H1 (cell line): ENCODE measurements around the gene TRPM1. TPM values are rescaled to one million over a fixed set of nuclear protein-coding genes. Genes with fewer than 3 reads are reported as not detected.

Source experiments
- BACH1 ChIP-seq: IDR thresholded peaks from 2 replicates; pipeline ENCODE4 v1.6.1; 2012; ENCODE audit warnings: low read length, improper control_type of control experiment
- BRCA1 ChIP-seq: IDR thresholded peaks from 2 replicates; pipeline ENCODE4 v1.6.1; 2012; ENCODE audit warnings: low read depth, low read length, improper control_type of control experiment
- CTBP2 ChIP-seq: IDR thresholded peaks from 2 replicates; pipeline ENCODE4 v1.7.0; 2011; ENCODE audit warnings: borderline replicate concordance, mild to moderate bottlenecking, moderate library complexity, mixed read lengths, low read length; ENCODE audit not compliant: insufficient read depth, insufficient read length
- SIRT6 ChIP-seq: IDR thresholded peaks from one replicate; pipeline ENCODE4 v1.7.1; 2012; ENCODE audit warnings: low read length, inconsistent platforms
- SIX5 ChIP-seq: IDR thresholded peaks from 2 replicates; pipeline ENCODE4 v1.6.1; 2011; ENCODE audit warnings: mild to moderate bottlenecking, low read depth, low read length
- SP4 ChIP-seq: IDR thresholded peaks from 2 replicates; pipeline ENCODE4 v1.6.1; 2012; ENCODE audit warnings: low read length, inconsistent platforms
- SRF ChIP-seq: IDR thresholded peaks from 2 replicates; pipeline ENCODE4 v1.6.1; 2011; ENCODE audit warnings: mild to moderate bottlenecking, low read depth, low read length, moderate library complexity
- polyA plus RNA-seq, 7 experiments: library from polyadenylated mRNA; depleted of rRNA in 3 of 7; stranded (reverse) in 5 of 7; unstranded in 2 of 7; fragments of >200 nt in 5 of 7; fragments of 200-250 nt in 2 of 7; gene quantifications; 1 replicate in 5 of 7; 2 replicates in 1 of 7; 4 replicates in 1 of 7; pipeline versions ENCODE4 v1.2.1 to v1.2.3, GENCODE V29; 2011 to 2013; ENCODE audit warnings: missing spikeins in 2 of 7, mixed read lengths in 2 of 7
- total RNA-seq: library from RNA; stranded (reverse); fragmentation: NEBNext Ultra II Directional; extraction: Animal tissue kit (Norgen Biotek cat#: 25700); gene quantifications from 2 replicates; pipeline ENCODE4 v1.2.1, GENCODE V29; 2021

Gene TRPM1
- total and polyA plus RNA-seq, 2 of the 8 experiments (the other 6 are each of a cell fraction or from before 2014, with no cell fraction given): 0.05 TPM; not detected in 1

DNA sequence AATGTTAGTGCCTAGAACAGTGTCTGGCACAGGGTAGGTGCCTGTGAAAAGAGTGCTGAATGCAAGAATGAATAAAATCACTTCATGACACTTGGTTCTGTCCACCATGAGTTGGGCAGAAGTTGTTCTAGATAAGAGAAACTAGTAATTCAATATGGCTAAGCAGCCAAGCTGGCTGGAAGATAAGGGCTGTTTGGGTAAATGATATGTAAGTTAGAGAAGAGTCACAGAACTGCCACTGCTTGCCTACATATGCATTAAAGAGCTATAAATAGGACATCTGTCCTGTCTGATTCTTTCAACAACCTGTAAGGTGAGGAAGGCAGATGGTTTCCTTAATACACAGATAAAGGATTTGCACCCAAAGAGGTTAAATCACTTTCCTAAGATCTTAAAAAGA, 123.2 kb downstream of the TRPM1 start (continued):
- TF ChIP-seq BACH1: no peak
- no peak for TF ChIP-seq SIX5
- no peak for TF ChIP-seq SIRT6
- TF ChIP-seq SP4: no peak
- TF ChIP-seq SRF: no peak
- no peak for TF ChIP-seq BRCA1
- TF ChIP-seq CTBP2: no peak
